Measurements from ENCODE around the gene BPNT1. TPM values are rescaled to one million over a fixed set of nuclear protein-coding genes. Genes with fewer than 3 reads are reported as not detected.

Gene BPNT1
- total and polyA plus RNA-seq, 11 donors = 7.4 to 25.8 (median 18.8) TPM

DNA sequence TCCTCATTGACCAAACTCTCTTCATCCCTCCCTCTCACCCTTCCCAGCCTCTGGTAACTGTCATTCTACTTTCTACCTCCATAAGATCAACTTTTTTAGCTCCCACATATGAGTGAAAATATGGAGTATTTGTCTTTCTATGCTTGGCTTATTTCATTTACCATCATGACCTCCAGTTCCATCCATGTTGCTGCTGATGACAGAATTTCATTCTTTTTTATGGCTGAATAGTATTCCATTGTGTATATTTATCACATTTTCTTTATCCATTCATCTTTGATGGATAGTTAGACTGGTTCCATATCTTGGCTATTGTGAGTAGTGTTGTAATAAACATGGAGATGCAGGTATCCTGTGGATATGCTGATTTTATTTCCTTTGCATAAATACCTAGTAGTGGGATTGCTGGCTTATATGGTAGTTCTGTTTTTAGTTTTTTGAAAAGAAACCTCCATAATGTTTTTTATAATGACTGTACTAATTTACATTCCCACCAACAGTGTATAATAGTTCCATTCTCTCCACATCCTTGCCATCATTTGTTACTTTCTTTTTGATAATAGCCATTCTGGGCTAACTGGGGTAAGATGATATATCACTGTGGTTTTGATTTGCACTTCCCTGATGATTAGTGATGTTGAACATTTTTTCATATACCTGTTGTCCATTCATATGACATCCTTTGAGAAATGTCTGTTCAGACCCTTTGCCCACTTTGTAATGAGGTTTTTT lies 40.1 kb upstream of the BPNT1 start:
- TF ChIP-seq, protein P1, sequence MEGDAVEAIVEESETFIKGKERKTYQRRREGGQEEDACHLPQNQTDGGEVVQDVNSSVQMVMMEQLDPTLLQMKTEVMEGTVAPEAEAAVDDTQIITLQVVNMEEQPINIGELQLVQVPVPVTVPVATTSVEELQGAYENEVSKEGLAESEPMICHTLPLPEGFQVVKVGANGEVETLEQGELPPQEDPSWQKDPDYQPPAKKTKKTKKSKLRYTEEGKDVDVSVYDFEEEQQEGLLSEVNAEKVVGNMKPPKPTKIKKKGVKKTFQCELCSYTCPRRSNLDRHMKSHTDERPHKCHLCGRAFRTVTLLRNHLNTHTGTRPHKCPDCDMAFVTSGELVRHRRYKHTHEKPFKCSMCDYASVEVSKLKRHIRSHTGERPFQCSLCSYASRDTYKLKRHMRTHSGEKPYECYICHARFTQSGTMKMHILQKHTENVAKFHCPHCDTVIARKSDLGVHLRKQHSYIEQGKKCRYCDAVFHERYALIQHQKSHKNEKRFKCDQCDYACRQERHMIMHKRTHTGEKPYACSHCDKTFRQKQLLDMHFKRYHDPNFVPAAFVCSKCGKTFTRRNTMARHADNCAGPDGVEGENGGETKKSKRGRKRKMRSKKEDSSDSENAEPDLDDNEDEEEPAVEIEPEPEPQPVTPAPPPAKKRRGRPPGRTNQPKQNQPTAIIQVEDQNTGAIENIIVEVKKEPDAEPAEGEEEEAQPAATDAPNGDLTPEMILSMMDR (IDR thresholded peaks at IDR 0.05) = no peak
- intact Hi-C loops (cut with DNase I) = no loop called here
- DNase-seq (no peak), ATAC-seq (no peak)
- Histone ChIP-seq H3K27me3 (no peaks in the 10 kb centered on the region), H3K27ac (no peak overlapping the region), H3K36me3 (peaks cover 0 to 95% (median 75%) of the 10 kb centered on the region in 9 donors), H3K4me1 (peaks cover 0 to 2% (median 0%) of the 10 kb centered on the region in 12 donors), H3K9me3 (peaks cover 0 to 3% (median 0%) of the 10 kb centered on the region in 12 donors), H3K4me3 (no peak overlapping the region)

DNA sequence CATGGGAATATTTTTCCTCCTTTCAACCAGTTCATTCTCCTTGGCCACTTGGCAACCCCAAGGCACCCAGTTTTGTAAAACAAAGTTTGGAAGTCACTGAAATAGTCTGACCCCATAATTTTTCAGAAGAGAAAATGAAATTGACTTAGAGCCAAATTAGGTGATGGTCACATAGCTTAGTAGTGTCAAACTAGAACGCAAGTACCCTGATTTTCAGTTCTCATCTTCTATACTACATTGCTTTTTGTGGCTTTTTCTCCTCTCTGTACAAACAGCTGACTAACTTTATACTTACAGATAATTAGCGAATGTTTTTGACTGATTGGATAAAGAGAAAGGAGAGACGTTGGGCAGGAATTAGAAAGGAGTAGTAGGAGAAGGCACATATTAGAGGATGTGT lies 37.5 kb upstream of the BPNT1 start:
- ATAC-seq (no peak), DNase-seq (no peak)
- Histone ChIP-seq H3K27ac (no peak overlapping the region), H3K9me3 (peaks cover 0 to 3% (median 0%) of the 10 kb centered on the region in 12 donors), H3K4me1 (peaks cover 0 to 9% (median 0%) of the 10 kb centered on the region in 12 donors), H3K36me3 (peaks cover 0 to 70% (median 53%) of the 10 kb centered on the region in 9 donors), H3K27me3 (no peaks in the 10 kb centered on the region), H3K4me3 (no peak overlapping the region)
- WGBS, 4 donors = 82 to 89% (median 84%) methylated on average over 3 of the region's 3 CpGs
- no peak for TF ChIP-seq POLR2A (IDR thresholded peaks at IDR 0.05)
- TF ChIP-seq, protein P1 (IDR thresholded peaks at IDR 0.05) = no peak
- intact Hi-C loops (cut with DNase I) = no loop called here

DNA sequence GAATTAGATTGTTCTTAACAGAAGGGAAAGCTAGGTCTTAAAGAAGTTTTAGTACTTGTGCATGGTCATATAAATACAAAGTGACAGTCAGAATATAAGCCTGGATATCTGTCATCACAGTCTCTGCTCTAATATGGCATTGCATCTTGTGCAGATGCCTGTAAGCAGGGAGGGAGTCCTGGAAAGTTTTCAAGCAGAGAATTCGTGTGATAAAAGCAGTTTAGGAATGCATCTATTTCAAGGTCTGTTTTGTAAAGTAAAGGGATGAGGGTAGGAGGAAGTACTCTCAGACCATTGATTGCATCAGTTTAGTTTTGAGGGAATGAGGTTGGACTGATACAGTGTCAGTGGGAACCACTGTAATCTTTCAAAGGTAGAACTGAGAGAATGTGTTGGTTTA lies 35.0 kb upstream of the BPNT1 start:
- DNase-seq (no peak), ATAC-seq (no peak)
- Histone ChIP-seq H3K36me3 (peaks cover 0 to 56% (median 43%) of the 10 kb centered on the region in 9 donors), H3K4me1 (peaks cover 0 to 12% (median 0%) of the 10 kb centered on the region in 12 donors), H3K27ac (no peak overlapping the region), H3K4me3 (no peak overlapping the region), H3K27me3 (no peaks in the 10 kb centered on the region), H3K9me3 (peaks cover 0 to 3% (median 0%) of the 10 kb centered on the region in 12 donors)
- 3 to 12% (median 11%) methylated on average over 1 of the region's 1 CpG for WGBS, 4 donors
- no peak for TF ChIP-seq POLR2A (IDR thresholded peaks at IDR 0.05)
- TF ChIP-seq, protein P1 (IDR thresholded peaks at IDR 0.05) = no peak
- intact Hi-C loops (cut with DNase I) = no loop called here

DNA sequence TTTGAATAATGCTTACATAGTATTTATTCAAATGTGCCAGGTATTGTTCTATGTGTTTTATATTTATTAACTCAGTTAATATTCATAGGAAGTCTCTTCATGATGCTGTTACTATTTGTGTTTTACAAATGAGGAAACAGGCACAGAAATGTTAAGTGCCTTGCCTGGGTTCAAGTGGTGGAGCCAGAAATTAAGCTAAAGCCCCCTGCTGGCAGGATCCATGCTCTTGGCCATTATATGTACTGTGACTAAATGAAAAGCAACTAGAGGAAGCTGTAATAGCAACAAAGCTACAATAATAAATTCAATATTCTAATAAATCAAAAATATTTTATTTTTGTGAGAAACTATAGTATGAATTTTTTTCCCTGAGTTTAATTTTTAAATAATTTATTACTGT lies 34.3 kb upstream of the BPNT1 start:
- Histone ChIP-seq H3K27me3 (no peaks in the 10 kb centered on the region), H3K4me3 (no peak overlapping the region), H3K36me3 (peaks cover 0 to 51% (median 36%) of the 10 kb centered on the region in 9 donors), H3K9me3 (no peaks in the 10 kb centered on the region), H3K4me1 (peaks cover 0 to 12% (median 0%) of the 10 kb centered on the region in 12 donors), H3K27ac (no peak overlapping the region)
- DNase-seq = no peak
- TF ChIP-seq, protein P1 (IDR thresholded peaks at IDR 0.05) = peak in 4 of 12 donors; percentile 23 to 37 (median 30)
- TF ChIP-seq POLR2A (IDR thresholded peaks at IDR 0.05) = no peak
- intact Hi-C loops (cut with DNase I) = no loop called here
- ATAC-seq = no peak

Measured in heart left ventricle (tissue), 16 donors.